Cardiac muscle cell (in vitro differentiated cells and primary cell): Measurements from ENCODE around the gene AUP1. TPM values are rescaled to one million over a fixed set of nuclear protein-coding genes. Genes with fewer than 3 reads are reported as not detected.
A peak's percentile ranks its signal among the peaks of the same experiment; 100 is the strongest.

Experiments used
- DNase-seq, 2 donors: peaks; one replicate each; pipeline versions ENCODE4 v3.0.0 to v3.0.0-alpha.2; 2010 to 2017; ENCODE audit warnings: low read depth in 1 of 2, low spot score in 1 of 2
- H3K27ac ChIP-seq: fragments of 200-600 bp; sonication (generic); 2 replicates; pipeline ENCODE4 v1.5.1; 2016
- H3K27me3 ChIP-seq: fragments of 200-600 bp; sonication (generic); 2 replicates; pipeline ENCODE4 v1.6.0; 2016; ENCODE audit warnings: control low read depth
- H3K36me3 ChIP-seq: fragments of 200-600 bp; sonication (generic); 2 replicates; pipeline ENCODE4 v1.5.1; 2016; ENCODE audit warnings: control low read depth
- H3K4me1 ChIP-seq: fragments of 200-600 bp; sonication (generic); 2 replicates; pipeline ENCODE4 v1.8.1; 2017; ENCODE audit warnings: low read depth, mild to moderate bottlenecking, mixed run types
- H3K4me3 ChIP-seq: fragments of 200-600 bp; sonication (generic); 2 replicates; pipeline ENCODE4 v1.5.1; 2016; ENCODE audit warnings: mild to moderate bottlenecking
- H3K9me3 ChIP-seq: fragments of 200-600 bp; sonication (generic); 2 replicates; pipeline ENCODE4 v1.5.1; 2017; ENCODE audit warnings: low read depth, mild to moderate bottlenecking, control low read depth
- CTCF ChIP-seq: IDR thresholded peaks from 2 replicates; pipeline ENCODE4 v1.5.1; 2012; ENCODE audit warnings: low read depth, mild to moderate bottlenecking, low read length
- polyA plus RNA-seq: library from polyadenylated mRNA; unstranded; fragments of >200 nt; fragmentation: Nextera tagmentation; extraction: Ambion mirVana; gene quantifications from 2 replicates; pipeline ENCODE4 v1.2.1, GENCODE V29; 2016
- total RNA-seq: library from RNA; depleted of rRNA; stranded (reverse); fragments of >200 nt; gene quantifications from 2 replicates; pipeline ENCODE4 v1.2.3, GENCODE V29; 2016

Gene AUP1
- total and polyA plus RNA-seq, 2 experiments from 2014 or later, result 105 to 122 TPM

GRCh38 chr2:74551942-74552913 lies 22.7 kb upstream of the AUP1 start:
- no peak for TF ChIP-seq CTCF
- Histone ChIP-seq H3K4me3 (peak overlapping the region; percentile 53), H3K27ac (no peak overlapping the region)

GRCh38 chr2:74551530-74551929 lies 22.0 kb upstream of the AUP1 start:
- no peak for TF ChIP-seq CTCF
- H3K36me3 ChIP-seq, result no peaks in the 10 kb centered on the region
- H3K9me3 ChIP-seq, result no peaks in the 10 kb centered on the region
- H3K4me1 ChIP-seq, result peaks cover 8% of the 10 kb centered on the region
- DNase-seq, result no peak
- H3K4me3 ChIP-seq, result no peak overlapping the region
- H3K27me3 ChIP-seq, result peaks cover 32% of the 10 kb centered on the region
- H3K27ac ChIP-seq, result no peak overlapping the region

More at GRCh38 chr2:74551942-74552913, 22.7 kb upstream of the AUP1 start:
- peaks cover 32% of the 10 kb centered on the region for H3K27me3 ChIP-seq
- H3K9me3 ChIP-seq, result no peaks in the 10 kb centered on the region
- H3K36me3 ChIP-seq, result no peaks in the 10 kb centered on the region
- DNase-seq, result no peak
- peaks cover 8% of the 10 kb centered on the region for H3K4me1 ChIP-seq

GRCh38 chr2:74550231-74550630 lies 20.7 kb upstream of the AUP1 start:
- no peak for DNase-seq
- no peak for TF ChIP-seq CTCF
- no peak overlapping the region for H3K27ac ChIP-seq

GRCh38 chr2:74548900-74549826 lies 19.7 kb upstream of the AUP1 start:
- Histone ChIP-seq H3K36me3 (no peaks in the 10 kb centered on the region), H3K4me1 (peaks cover 8% of the 10 kb centered on the region), H3K9me3 (no peaks in the 10 kb centered on the region), H3K27me3 (peaks cover 24% of the 10 kb centered on the region), H3K27ac (no peak overlapping the region), H3K4me3 (peak overlapping the region; percentile 44)
- no peak for TF ChIP-seq CTCF
- DNase-seq, result peak; percentile 62 to 76

More at GRCh38 chr2:74550231-74550630, 20.7 kb upstream of the AUP1 start:
- H3K36me3 ChIP-seq, result no peaks in the 10 kb centered on the region
- peaks cover 25% of the 10 kb centered on the region for H3K27me3 ChIP-seq
- no peak overlapping the region for H3K4me3 ChIP-seq
- no peaks in the 10 kb centered on the region for H3K9me3 ChIP-seq
- peaks cover 8% of the 10 kb centered on the region for H3K4me1 ChIP-seq

GRCh38 chr2:74548285-74548899 lies 18.9 kb upstream of the AUP1 start:
- Histone ChIP-seq H3K36me3 (no peaks in the 10 kb centered on the region), H3K4me3 (peak overlapping the region; percentile 44), H3K27ac (no peak overlapping the region), H3K9me3 (no peaks in the 10 kb centered on the region), H3K4me1 (peaks cover 8% of the 10 kb centered on the region), H3K27me3 (peaks cover 24% of the 10 kb centered on the region)
- TF ChIP-seq CTCF, result no peak
- peak in 1 of 2 donors; percentile 25 for DNase-seq
